CD4-positive, CD25-positive, alpha-beta regulatory T cell (primary cell): ENCODE results near the gene DDX46. TPM values are rescaled to one million over a fixed set of nuclear protein-coding genes. Genes with fewer than 3 reads are reported as not detected.

Experiments
- ATAC-seq, 2 donors: fragments of 150-1000 bp; cut with Tn5 transposase; one replicate each; pipeline ENCODE4 v1.10.0; 2021; ENCODE audit warnings: low read depth in 2 of 2, moderate number of reproducible peaks in 2 of 2, moderate library complexity in 1 of 2
- DNase-seq, 3 donors: peaks; one replicate each; pipeline versions ENCODE4 v3.0.0 to v3.0.0-alpha.2; 2012 to 2022; ENCODE audit warnings: mixed read lengths in 1 of 3
- H3K27ac ChIP-seq: one replicate; pipeline ENCODE4 v1.7.0; 2013; ENCODE audit warnings: mild to moderate bottlenecking, low read length; ENCODE audit not compliant: insufficient read depth, poor library complexity, severe bottlenecking
- H3K27me3 ChIP-seq: one replicate; pipeline ENCODE4 v1.7.0; 2013; ENCODE audit warnings: low read length; ENCODE audit not compliant: control insufficient read depth, insufficient read depth
- H3K36me3 ChIP-seq: one replicate; pipeline ENCODE4 v1.7.0; 2013; ENCODE audit warnings: mild to moderate bottlenecking, low read length, moderate library complexity; ENCODE audit not compliant: control insufficient read depth, insufficient read depth
- H3K4me1 ChIP-seq: 2 replicates; pipeline ENCODE4 v1.7.0; 2013; ENCODE audit warnings: mild to moderate bottlenecking, low read length; ENCODE audit not compliant: insufficient read depth, control insufficient read depth, poor library complexity, severe bottlenecking
- H3K4me3 ChIP-seq: one replicate; pipeline ENCODE4 v1.7.0; 2013; ENCODE audit warnings: low read depth, mild to moderate bottlenecking, low read length, moderate library complexity
- H3K9me3 ChIP-seq, 2 experiments: 1 replicate in 1 of 2; 2 replicates in 1 of 2; pipeline ENCODE4 v1.7.0; 2013; ENCODE audit warnings: low read length in 2 of 2, mild to moderate bottlenecking in 1 of 2, moderate library complexity in 1 of 2; ENCODE audit not compliant: control insufficient read depth in 2 of 2
- H3K27ac Mint-ChIP-seq, 3 donors: one replicate each; pipeline ENCODE4 v1.8.0; 2020 to 2022; ENCODE audit warnings: mild to moderate bottlenecking in 3 of 3, mixed read lengths in 3 of 3, moderate library complexity in 2 of 3
- H3K27me3 Mint-ChIP-seq: one replicate; pipeline ENCODE4 v1.8.0; 2022; ENCODE audit warnings: mild to moderate bottlenecking, mixed read lengths
- H3K36me3 Mint-ChIP-seq: one replicate; pipeline ENCODE4 v1.8.0; 2020; ENCODE audit warnings: mixed read lengths
- H3K4me1 Mint-ChIP-seq, 4 donors: one replicate each; pipeline ENCODE4 v1.8.0; 2020 to 2022; ENCODE audit warnings: mixed read lengths in 4 of 4, mild to moderate bottlenecking in 1 of 4
- H3K4me3 Mint-ChIP-seq, 4 donors: one replicate each; pipeline ENCODE4 v1.8.0; 2020 to 2022; ENCODE audit warnings: mild to moderate bottlenecking in 4 of 4, mixed read lengths in 4 of 4, moderate library complexity in 3 of 4
- H3K9me3 Mint-ChIP-seq, 7 donors: one replicate each; pipeline ENCODE4 v1.8.0; 2020 to 2022; ENCODE audit warnings: mixed read lengths in 7 of 7, mild to moderate bottlenecking in 3 of 7, moderate library complexity in 2 of 7
- polyA plus RNA-seq, 4 donors: library from polyadenylated mRNA; unstranded; fragments of 300-500 nt; fragmentation: Illumina TruSeq; gene quantifications; one replicate each; pipeline ENCODE4 v1.2.3, GENCODE V29; 2021
- total RNA-seq: library from RNA; stranded (reverse); gene quantifications from one replicate; pipeline ENCODE4 v1.2.3, GENCODE V29; 2022

Gene DDX46
- total and polyA plus RNA-seq, 5 donors from 2014 or later: 16.3 to 61.8 (median 20.4) TPM

GRCh38 chr5:134813827-134814226, 55.2 kb downstream of the DDX46 start:
- Mint-ChIP-seq H3K27me3 (no peaks in the 10 kb centered on the region), H3K36me3 (peaks cover 33% of the 10 kb centered on the region), H3K4me1 (peaks cover 0 to 12% (median 7%) of the 10 kb centered on the region in 4 donors), H3K4me3 (no peak overlapping the region), H3K9me3 (no peaks in the 10 kb centered on the region), H3K27ac (no peak overlapping the region)
- peak in 1 of 3 donors; percentile 4 for DNase-seq
- ATAC-seq: no peak
- Histone ChIP-seq H3K4me1 (peaks cover 4% of the 10 kb centered on the region), H3K27ac (no peak overlapping the region), H3K9me3 (no peaks in the 10 kb centered on the region), H3K27me3 (no peaks in the 10 kb centered on the region), H3K4me3 (no peak overlapping the region), H3K36me3 (peaks cover 67% of the 10 kb centered on the region)

GRCh38 chr5:134817006-134817405, 58.4 kb downstream of the DDX46 start:
- H3K4me1 ChIP-seq: peaks cover 4% of the 10 kb centered on the region
- Mint-ChIP-seq H3K4me1 (peaks cover 0 to 12% (median 4%) of the 10 kb centered on the region in 4 donors), H3K9me3 (no peaks in the 10 kb centered on the region), H3K4me3 (no peak overlapping the region), H3K36me3 (peaks cover 32% of the 10 kb centered on the region), H3K27ac (peak overlapping the region in 1 of 3 donors; percentile 80), H3K27me3 (no peaks in the 10 kb centered on the region)
- no peaks in the 10 kb centered on the region for H3K9me3 ChIP-seq
- H3K27me3 ChIP-seq: no peaks in the 10 kb centered on the region
- H3K36me3 ChIP-seq: peaks cover 67% of the 10 kb centered on the region
- no peak overlapping the region for H3K27ac ChIP-seq
- ATAC-seq (no peak), DNase-seq (no peak)
- no peak overlapping the region for H3K4me3 ChIP-seq

- H3K27me3 ChIP-seq: no peaks in the 10 kb centered on the region
- no peak overlapping the region for H3K27ac ChIP-seq
- Mint-ChIP-seq H3K4me1 (peaks cover 0 to 3% (median 2%) of the 10 kb centered on the region in 4 donors), H3K9me3 (no peaks in the 10 kb centered on the region), H3K27me3 (no peaks in the 10 kb centered on the region), H3K36me3 (peaks cover 28% of the 10 kb centered on the region), H3K4me3 (no peak overlapping the region), H3K27ac (no peak overlapping the region)
- ATAC-seq (no peak), DNase-seq (no peak)
- H3K9me3 ChIP-seq: no peaks in the 10 kb centered on the region
- H3K4me3 ChIP-seq: no peak overlapping the region
- peaks cover under 1% of the 10 kb centered on the region for H3K4me1 ChIP-seq
- peaks cover 68% of the 10 kb centered on the region for H3K36me3 ChIP-seq
Observed at GRCh38 chr5:134818776-134819175, 60.2 kb downstream of the DDX46 start.

- no peak overlapping the region for H3K4me3 ChIP-seq
- H3K27me3 ChIP-seq: no peaks in the 10 kb centered on the region
- Mint-ChIP-seq H3K4me1 (peaks cover 0 to 1% (median 0%) of the 10 kb centered on the region in 4 donors), H3K4me3 (no peak overlapping the region), H3K27ac (no peak overlapping the region), H3K9me3 (no peaks in the 10 kb centered on the region), H3K36me3 (peaks cover 28% of the 10 kb centered on the region), H3K27me3 (no peaks in the 10 kb centered on the region)
- H3K9me3 ChIP-seq: no peaks in the 10 kb centered on the region
- H3K27ac ChIP-seq: no peak overlapping the region
- H3K4me1 ChIP-seq: no peaks in the 10 kb centered on the region
- ATAC-seq (no peak), DNase-seq (no peak)
- peaks cover 68% of the 10 kb centered on the region for H3K36me3 ChIP-seq
Observed at GRCh38 chr5:134819407-134819963, 60.9 kb downstream of the DDX46 start.

- H3K36me3 Mint-ChIP-seq: peaks cover 31% of the 10 kb centered on the region
- H3K36me3 ChIP-seq: peaks cover 71% of the 10 kb centered on the region
- H3K27me3 Mint-ChIP-seq: no peaks in the 10 kb centered on the region
Observed at GRCh38 chr5:134821841-134822240, 63.3 kb downstream of the DDX46 start.

GRCh38 chr5:134824681-134825080, 66.1 kb downstream of the DDX46 start:
- DNase-seq (no peak), ATAC-seq (no peak)
- no peak overlapping the region for H3K27ac ChIP-seq
- no peaks in the 10 kb centered on the region for H3K4me1 ChIP-seq
- H3K27me3 Mint-ChIP-seq: no peaks in the 10 kb centered on the region
- H3K4me3 ChIP-seq: no peak overlapping the region
- peaks cover 21% of the 10 kb centered on the region for H3K36me3 Mint-ChIP-seq
- peaks cover 72% of the 10 kb centered on the region for H3K36me3 ChIP-seq
- no peak overlapping the region for H3K27ac Mint-ChIP-seq
- no peaks in the 10 kb centered on the region for H3K27me3 ChIP-seq
- H3K9me3 Mint-ChIP-seq: no peaks in the 10 kb centered on the region
- H3K4me1 Mint-ChIP-seq: peaks cover 0 to 9% (median 0%) of the 10 kb centered on the region in 4 donors
- H3K4me3 Mint-ChIP-seq: no peak overlapping the region
- H3K9me3 ChIP-seq: no peaks in the 10 kb centered on the region

More at GRCh38 chr5:134821841-134822240, 63.3 kb downstream of the DDX46 start:
- no peaks in the 10 kb centered on the region for H3K27me3 ChIP-seq
- no peaks in the 10 kb centered on the region for H3K9me3 ChIP-seq
- Mint-ChIP-seq H3K4me1 (peaks cover 0 to 8% (median 0%) of the 10 kb centered on the region in 4 donors), H3K4me3 (peak overlapping the region in 1 of 4 donors; percentile 54), H3K9me3 (no peaks in the 10 kb centered on the region), H3K27ac (no peak overlapping the region)
- DNase-seq: no peak
- H3K4me3 ChIP-seq: no peak overlapping the region
- no peak overlapping the region for H3K27ac ChIP-seq
- ATAC-seq: no peak
- H3K4me1 ChIP-seq: no peaks in the 10 kb centered on the region

- peaks cover 20% of the 10 kb centered on the region for H3K36me3 Mint-ChIP-seq
- Histone ChIP-seq H3K9me3 (no peaks in the 10 kb centered on the region), H3K36me3 (peaks cover 71% of the 10 kb centered on the region), H3K4me1 (no peaks in the 10 kb centered on the region), H3K4me3 (no peak overlapping the region), H3K27me3 (no peaks in the 10 kb centered on the region), H3K27ac (no peak overlapping the region)
- H3K27me3 Mint-ChIP-seq: no peaks in the 10 kb centered on the region
- no peak for DNase-seq
- H3K4me3 Mint-ChIP-seq: no peak overlapping the region
- no peak for ATAC-seq
- H3K27ac Mint-ChIP-seq: peak overlapping the region in 2 of 3 donors; percentile 1 to 36
- no peaks in the 10 kb centered on the region for H3K9me3 Mint-ChIP-seq
- peaks cover 0 to 9% (median 0%) of the 10 kb centered on the region in 4 donors for H3K4me1 Mint-ChIP-seq
Observed at GRCh38 chr5:134825212-134825611, 66.6 kb downstream of the DDX46 start.

GRCh38 chr5:134833340-134834032, 74.9 kb downstream of the DDX46 start:
- Mint-ChIP-seq H3K27ac (no peak overlapping the region), H3K4me1 (peaks cover 0 to 2% (median 0%) of the 10 kb centered on the region in 4 donors), H3K36me3 (peaks cover 5% of the 10 kb centered on the region), H3K4me3 (no peak overlapping the region), H3K9me3 (no peaks in the 10 kb centered on the region), H3K27me3 (no peaks in the 10 kb centered on the region)
- Histone ChIP-seq H3K4me3 (no peak overlapping the region), H3K9me3 (no peaks in the 10 kb centered on the region), H3K27me3 (no peaks in the 10 kb centered on the region), H3K27ac (no peak overlapping the region), H3K36me3 (peaks cover 30% of the 10 kb centered on the region), H3K4me1 (no peaks in the 10 kb centered on the region)
- ATAC-seq: no peak
- no peak for DNase-seq
